Keratinocyte (primary cell): ENCODE measurements around the gene ACP7. TPM values are rescaled to one million over a fixed set of nuclear protein-coding genes. Genes with fewer than 3 reads are reported as not detected.

ENCODE experiments used
- DNase-seq: peaks from one replicate; pipeline ENCODE4 v3.0.0-alpha.2; 2011; ENCODE audit warnings: low read depth, missing footprints, low spot score
- FAIRE-seq: peaks from 2 replicates; lab custom pipeline; 2011; peaks lifted over from hg19 to GRCh38; lab: Jason Lieb, UNC
- H2AFZ ChIP-seq: 2 replicates; pipeline ENCODE4 v1.6.0; 2012; ENCODE audit warnings: low read length, control low read depth, inconsistent platforms; ENCODE audit not compliant: control insufficient read depth
- H3K27ac ChIP-seq: 2 replicates; pipeline ENCODE4 v1.5.1; 2011; ENCODE audit warnings: low read length; ENCODE audit not compliant: control insufficient read depth, insufficient read depth
- H3K27me3 ChIP-seq: 3 replicates; pipeline ENCODE4 v1.6.0; 2011; ENCODE audit warnings: low read length; ENCODE audit not compliant: control insufficient read depth, insufficient read depth; ENCODE audit errors: extremely low read depth
- H3K36me3 ChIP-seq, 2 experiments: 2 replicates in 1 of 2; 3 replicates in 1 of 2; pipeline ENCODE4 v1.5.1; 2011; ENCODE audit warnings: low read length in 2 of 2, mild to moderate bottlenecking in 1 of 2; ENCODE audit not compliant: control insufficient read depth in 2 of 2, insufficient read depth in 2 of 2; ENCODE audit errors: extremely low read depth in 1 of 2
- H3K4me1 ChIP-seq: 3 replicates; pipeline ENCODE4 v1.5.1; 2011; ENCODE audit warnings: low read length; ENCODE audit not compliant: control insufficient read depth, insufficient read depth; ENCODE audit errors: extremely low read depth
- H3K4me2 ChIP-seq: 3 replicates; pipeline ENCODE4 v1.6.0; 2011; ENCODE audit warnings: low read depth, low read length; ENCODE audit not compliant: control insufficient read depth, insufficient read depth; ENCODE audit errors: extremely low read depth
- H3K4me3 ChIP-seq, 3 experiments: fragments of 200-600 bp in 1 of 3; sonication (generic) in 1 of 3; 2 replicates in 2 of 3; 3 replicates in 1 of 3; pipeline ENCODE4 v1.5.1; 2011 to 2016; ENCODE audit warnings: low read length in 3 of 3, mild to moderate bottlenecking in 3 of 3, control low read depth in 2 of 3, inconsistent platforms in 1 of 3, low read depth in 1 of 3, mixed read lengths in 1 of 3, mixed run types in 1 of 3, moderate library complexity in 1 of 3; ENCODE audit not compliant: control insufficient read depth in 2 of 3, insufficient read depth in 2 of 3; ENCODE audit errors: extremely low read depth in 1 of 3
- H3K79me2 ChIP-seq: 2 replicates; pipeline ENCODE4 v1.6.0; 2012; ENCODE audit warnings: low read length; ENCODE audit not compliant: control insufficient read depth, insufficient read depth
- H3K9ac ChIP-seq: 3 replicates; pipeline ENCODE4 v1.6.0; 2011; ENCODE audit warnings: low read length; ENCODE audit not compliant: control insufficient read depth, insufficient read depth; ENCODE audit errors: extremely low read depth
- H3K9me1 ChIP-seq: 3 replicates; pipeline ENCODE4 v1.6.0; 2011; ENCODE audit warnings: low read length; ENCODE audit not compliant: control insufficient read depth, insufficient read depth; ENCODE audit errors: extremely low read depth
- H3K9me3 ChIP-seq: 2 replicates; pipeline ENCODE4 v1.5.1; 2012; ENCODE audit warnings: low read depth, low read length; ENCODE audit not compliant: control insufficient read depth
- H4K20me1 ChIP-seq: 3 replicates; pipeline ENCODE4 v1.6.0; 2011; ENCODE audit warnings: low read length; ENCODE audit not compliant: control insufficient read depth, insufficient read depth; ENCODE audit errors: extremely low read depth
- EZH2 ChIP-seq: IDR thresholded peaks from one replicate; pipeline ENCODE4 v1.6.1; 2012; ENCODE audit warnings: inconsistent platforms, mild to moderate bottlenecking, low read length, moderate library complexity
- dilution Hi-C: fragments of 300-500 bp; cut with MboI; formaldehyde crosslinking; loops from one replicate; pipeline ENCODE4 v1.7.0; 2020; ENCODE audit warnings: low sequenced_read_pairs; ENCODE audit not compliant: extremely low pct_ligation_motif_present
- polyA plus RNA-seq, 5 experiments: library from polyadenylated mRNA; depleted of rRNA in 3 of 5; stranded (reverse) in 3 of 5; stranded (forward) in 1 of 5; unstranded in 1 of 5; fragments of >200 nt; gene quantifications; 1 replicate in 1 of 5; 2 replicates in 3 of 5; 3 replicates in 1 of 5; pipeline versions ENCODE4 v1.2.1 to v1.2.3, GENCODE V29; 2011 to 2012; ENCODE audit warnings: missing spikeins in 2 of 5, low read depth in 1 of 5, low replicate concordance in 1 of 5
- TF ChIP-seq, protein P1 (sequence below), 3 experiments: IDR thresholded peaks in 1 of 3; conservative IDR thresholded peaks in 1 of 3; optimal IDR thresholded peaks in 1 of 3; 2 replicates in 2 of 3; 3 replicates in 1 of 3; pipeline versions ENCODE3 to v1.5.1; 2011; ENCODE audit warnings: low read length in 3 of 3, mild to moderate bottlenecking in 3 of 3, moderate library complexity in 2 of 3, control low read depth in 1 of 3, inconsistent platforms in 1 of 3; ENCODE audit not compliant: insufficient read depth in 2 of 3; ENCODE audit errors: extremely low read depth in 1 of 3

ACP7 gene
- polyA plus RNA-seq, 1 donor (not counting 4 experiments of a cell fraction or from before 2014, with no cell fraction given), result 0.09 TPM

DNA sequence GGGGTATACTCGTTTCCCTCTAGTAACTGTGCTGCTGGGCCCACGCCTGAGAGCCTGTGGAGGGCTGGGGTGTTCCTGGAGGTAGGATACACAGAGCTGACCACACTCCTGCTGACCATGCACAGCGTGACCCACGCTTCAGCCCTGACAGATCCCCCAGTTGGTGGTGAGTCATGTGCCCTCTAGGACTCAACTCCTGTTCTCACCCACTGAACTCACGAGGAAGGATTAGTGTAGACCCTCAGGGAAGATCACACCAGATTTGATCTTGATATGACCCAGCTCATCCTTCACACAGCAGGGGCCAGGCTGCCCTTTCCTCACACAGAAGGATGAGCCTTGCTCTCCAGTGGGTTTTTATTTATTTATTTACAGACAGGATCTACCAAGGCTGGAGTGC, 13.3 kb upstream of the ACP7 start:
- Histone ChIP-seq H3K9me1 (no peaks in the 10 kb centered on the region), H3K36me3 (no peaks in the 10 kb centered on the region), H3K27me3 (no peaks in the 10 kb centered on the region), H3K9ac (no peak overlapping the region), H3K4me1 (peaks cover 19% of the 10 kb centered on the region), H3K4me2 (peak overlapping the region; percentile 5), H3K79me2 (no peaks in the 10 kb centered on the region), H3K4me3 (no peak overlapping the region), H3K9me3 (no peaks in the 10 kb centered on the region), H3K27ac (no peak overlapping the region), H2AFZ (peak overlapping the region; percentile 40), H4K20me1 (no peaks in the 10 kb centered on the region)
- no peak for TF ChIP-seq EZH2
- TF ChIP-seq, protein P1, sequence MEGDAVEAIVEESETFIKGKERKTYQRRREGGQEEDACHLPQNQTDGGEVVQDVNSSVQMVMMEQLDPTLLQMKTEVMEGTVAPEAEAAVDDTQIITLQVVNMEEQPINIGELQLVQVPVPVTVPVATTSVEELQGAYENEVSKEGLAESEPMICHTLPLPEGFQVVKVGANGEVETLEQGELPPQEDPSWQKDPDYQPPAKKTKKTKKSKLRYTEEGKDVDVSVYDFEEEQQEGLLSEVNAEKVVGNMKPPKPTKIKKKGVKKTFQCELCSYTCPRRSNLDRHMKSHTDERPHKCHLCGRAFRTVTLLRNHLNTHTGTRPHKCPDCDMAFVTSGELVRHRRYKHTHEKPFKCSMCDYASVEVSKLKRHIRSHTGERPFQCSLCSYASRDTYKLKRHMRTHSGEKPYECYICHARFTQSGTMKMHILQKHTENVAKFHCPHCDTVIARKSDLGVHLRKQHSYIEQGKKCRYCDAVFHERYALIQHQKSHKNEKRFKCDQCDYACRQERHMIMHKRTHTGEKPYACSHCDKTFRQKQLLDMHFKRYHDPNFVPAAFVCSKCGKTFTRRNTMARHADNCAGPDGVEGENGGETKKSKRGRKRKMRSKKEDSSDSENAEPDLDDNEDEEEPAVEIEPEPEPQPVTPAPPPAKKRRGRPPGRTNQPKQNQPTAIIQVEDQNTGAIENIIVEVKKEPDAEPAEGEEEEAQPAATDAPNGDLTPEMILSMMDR (optimal IDR thresholded peaks at IDR 0.05 in 1 of 3, IDR thresholded peaks at IDR 0.05 in 1 of 3, conservative IDR thresholded peaks at IDR 0.05 in 1 of 3; ENCODE audit: extremely low read depth in 1 of 3, insufficient read depth in 2 of 3, low read length in 3 of 3), result no peak
- dilution Hi-C loops, result no loop called here
- peak; percentile 78 for FAIRE-seq
- no peak for DNase-seq

- TF ChIP-seq, protein P1 (optimal IDR thresholded peaks at IDR 0.05 in 1 of 3, IDR thresholded peaks at IDR 0.05 in 1 of 3, conservative IDR thresholded peaks at IDR 0.05 in 1 of 3; ENCODE audit: extremely low read depth in 1 of 3, insufficient read depth in 2 of 3, low read length in 3 of 3), result no peak
- TF ChIP-seq EZH2, result no peak
- Histone ChIP-seq H3K9ac (no peak overlapping the region), H3K79me2 (no peaks in the 10 kb centered on the region), H3K4me3 (no peak overlapping the region), H3K9me1 (no peaks in the 10 kb centered on the region), H3K4me2 (no peak overlapping the region), H3K9me3 (no peaks in the 10 kb centered on the region), H2AFZ (no peak overlapping the region), H3K27me3 (no peaks in the 10 kb centered on the region), H4K20me1 (no peaks in the 10 kb centered on the region), H3K4me1 (peaks cover 34% of the 10 kb centered on the region), H3K36me3 (no peaks in the 10 kb centered on the region), H3K27ac (peak overlapping the region; percentile 48)
- no peak for DNase-seq
- FAIRE-seq, result no peak
- dilution Hi-C loops, result no loop called here
Measured at GRCh38 chr19:39074205-39074692, 9.9 kb upstream of the ACP7 start.
